Smooth muscle cell (in vitro differentiated cells): ENCODE data around the gene ABI2. TPM values are rescaled to one million over a fixed set of nuclear protein-coding genes. Genes with fewer than 3 reads are reported as not detected.

Experiments
- DNase-seq: peaks from one replicate; lab custom pipeline; 2025; ENCODE audit not compliant: unreplicated experiment; lab: John Stamatoyannopoulos, UW
- H2AFZ ChIP-seq: fragments of 200-600 bp; sonication (generic); 2 replicates; pipeline ENCODE4 v1.6.0; 2016; ENCODE audit warnings: antibody characterized with exemption, low read depth, mild to moderate bottlenecking
- H3F3A ChIP-seq: fragments of 200-600 bp; sonication (generic); 2 replicates; pipeline ENCODE4 v1.6.0; 2017; ENCODE audit warnings: antibody characterized with exemption, low read depth
- H3K27ac ChIP-seq: fragments of 200-600 bp; sonication (generic); 2 replicates; pipeline ENCODE4 v1.5.1; 2016; ENCODE audit warnings: low read depth, mild to moderate bottlenecking
- H3K27me3 ChIP-seq: fragments of 200-600 bp; sonication (generic); 2 replicates; pipeline ENCODE4 v1.6.1; 2016; ENCODE audit warnings: low read depth, mild to moderate bottlenecking
- H3K36me3 ChIP-seq: fragments of 200-600 bp; sonication (generic); 2 replicates; pipeline ENCODE4 v1.5.1; 2016; ENCODE audit warnings: low read depth
- H3K4me1 ChIP-seq: fragments of 200-600 bp; sonication (generic); 2 replicates; pipeline ENCODE4 v1.5.1; 2016; ENCODE audit warnings: low read depth
- H3K4me2 ChIP-seq: fragments of 200-600 bp; sonication (generic); 2 replicates; pipeline ENCODE4 v1.6.0; 2016; ENCODE audit warnings: mild to moderate bottlenecking
- H3K4me3 ChIP-seq: fragments of 200-600 bp; sonication (generic); 2 replicates; pipeline ENCODE4 v1.5.1; 2016; ENCODE audit warnings: mild to moderate bottlenecking
- H3K79me2 ChIP-seq: fragments of 200-600 bp; sonication (generic); 2 replicates; pipeline ENCODE4 v1.6.0; 2016; ENCODE audit warnings: low read depth, mild to moderate bottlenecking
- H3K9ac ChIP-seq: fragments of 200-600 bp; sonication (generic); 2 replicates; pipeline ENCODE4 v1.6.0; 2016; ENCODE audit warnings: low read depth
- H3K9me3 ChIP-seq: fragments of 200-600 bp; sonication (generic); replicated peaks from 2 replicates; pipeline ENCODE4 v1.5.1; 2016; ENCODE audit warnings: low read depth
- H4K20me1 ChIP-seq: fragments of 200-600 bp; sonication (generic); 2 replicates; pipeline ENCODE4 v1.6.0; 2016; ENCODE audit warnings: low read depth
- WGBS: methylation state at CpG from one replicate; pipeline ENCODE4 v1.1.7; 2016; ENCODE audit warnings: low lambda C conversion rate; 5-methylcytosine and 5-hydroxymethylcytosine counted together
- polyA plus RNA-seq: library from polyadenylated mRNA; unstranded; fragments of >200 nt; fragmentation: Nextera tagmentation; extraction: Ambion mirVana; gene quantifications from 2 replicates; pipeline ENCODE4 v1.2.1, GENCODE V29; 2016
- total RNA-seq: library from RNA; depleted of rRNA; stranded (reverse); fragments of >200 nt; gene quantifications from 2 replicates; pipeline ENCODE4 v1.2.3, GENCODE V29; 2014
- TF ChIP-seq, protein P1 (sequence below): fragments of 200-600 bp; sonication (generic); IDR thresholded peaks from 2 replicates; pipeline ENCODE4 v1.5.1; 2017; ENCODE audit warnings: borderline replicate concordance, mild to moderate bottlenecking, antibody characterized with exemption; ENCODE audit not compliant: insufficient read depth, poor library complexity, severe bottlenecking

ABI2 gene
- total RNA-seq (34.2 and 41.9 TPM in 2 replicates), polyA plus RNA-seq (25.5 and 32.3 TPM in 2 replicates)

GRCh38 chr2:203327901-203328759, at the start of gene ABI2:
Gene ABI2, plus strand, starts transcription at chr2:203328394. Its CDS starts 121 bp downstream, at chr2:203328515.
- Histone ChIP-seq H3K4me1 (peaks cover 15% of the 10 kb centered on the region), H3F3A (peaks cover 8% of the 10 kb centered on the region), H4K20me1 (peaks cover 35% of the 10 kb centered on the region), H3K4me2 (peak within 1 kb of the TSS; percentile 89), H3K79me2 (peaks cover 50% of the 10 kb centered on the region), H3K27ac (peak within 1 kb of the TSS; percentile 76), H3K36me3 (no peaks in the 10 kb centered on the region), H3K9me3 (no peaks in the 10 kb centered on the region), H3K27me3 (no peaks in the 10 kb centered on the region), H3K4me3 (peak within 1 kb of the TSS; percentile 100), H3K9ac (peak within 1 kb of the TSS; percentile 85), H2AFZ (peak within 1 kb of the TSS; percentile 92)
- TF ChIP-seq, protein P1, sequence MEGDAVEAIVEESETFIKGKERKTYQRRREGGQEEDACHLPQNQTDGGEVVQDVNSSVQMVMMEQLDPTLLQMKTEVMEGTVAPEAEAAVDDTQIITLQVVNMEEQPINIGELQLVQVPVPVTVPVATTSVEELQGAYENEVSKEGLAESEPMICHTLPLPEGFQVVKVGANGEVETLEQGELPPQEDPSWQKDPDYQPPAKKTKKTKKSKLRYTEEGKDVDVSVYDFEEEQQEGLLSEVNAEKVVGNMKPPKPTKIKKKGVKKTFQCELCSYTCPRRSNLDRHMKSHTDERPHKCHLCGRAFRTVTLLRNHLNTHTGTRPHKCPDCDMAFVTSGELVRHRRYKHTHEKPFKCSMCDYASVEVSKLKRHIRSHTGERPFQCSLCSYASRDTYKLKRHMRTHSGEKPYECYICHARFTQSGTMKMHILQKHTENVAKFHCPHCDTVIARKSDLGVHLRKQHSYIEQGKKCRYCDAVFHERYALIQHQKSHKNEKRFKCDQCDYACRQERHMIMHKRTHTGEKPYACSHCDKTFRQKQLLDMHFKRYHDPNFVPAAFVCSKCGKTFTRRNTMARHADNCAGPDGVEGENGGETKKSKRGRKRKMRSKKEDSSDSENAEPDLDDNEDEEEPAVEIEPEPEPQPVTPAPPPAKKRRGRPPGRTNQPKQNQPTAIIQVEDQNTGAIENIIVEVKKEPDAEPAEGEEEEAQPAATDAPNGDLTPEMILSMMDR, result no peak
- DNase-seq, result peak; percentile 78
- WGBS, result under 1% methylated on average over 53 of the region's 98 CpGs

- no peaks in the 10 kb centered on the region for H3K4me1 ChIP-seq
- DNase-seq, result no peak
- no peaks in the 10 kb centered on the region for H3K79me2 ChIP-seq
- H3K27ac ChIP-seq, result no peak overlapping the region
- no peaks in the 10 kb centered on the region for H3K9me3 ChIP-seq
- no peaks in the 10 kb centered on the region for H4K20me1 ChIP-seq
- no peak overlapping the region for H3K4me3 ChIP-seq
- peaks cover 4% of the 10 kb centered on the region for H3K36me3 ChIP-seq
- TF ChIP-seq, protein P1, result no peak
- no peak overlapping the region for H2AFZ ChIP-seq
- no peaks in the 10 kb centered on the region for H3F3A ChIP-seq
- no peak overlapping the region for H3K9ac ChIP-seq
- H3K27me3 ChIP-seq, result no peaks in the 10 kb centered on the region
- H3K4me2 ChIP-seq, result no peak overlapping the region
Measured at GRCh38 chr2:203279288-203279687, 48.9 kb upstream of the ABI2 start.

- H3K79me2 ChIP-seq, result no peaks in the 10 kb centered on the region
- H2AFZ ChIP-seq, result no peak overlapping the region
- no peaks in the 10 kb centered on the region for H4K20me1 ChIP-seq
- no peak overlapping the region for H3K4me3 ChIP-seq
- TF ChIP-seq, protein P1, result no peak
- H3K4me2 ChIP-seq, result no peak overlapping the region
- H3K4me1 ChIP-seq, result no peaks in the 10 kb centered on the region
- no peak for DNase-seq
- WGBS, result 77% methylated on average over 6 of the region's 6 CpGs
- H3K27me3 ChIP-seq, result no peaks in the 10 kb centered on the region
- no peak overlapping the region for H3K27ac ChIP-seq
- no peak overlapping the region for H3K9ac ChIP-seq
- no peaks in the 10 kb centered on the region for H3K9me3 ChIP-seq
- H3F3A ChIP-seq, result no peaks in the 10 kb centered on the region
- H3K36me3 ChIP-seq, result peaks cover 4% of the 10 kb centered on the region
Measured at GRCh38 chr2:203280428-203281064, 47.6 kb upstream of the ABI2 start.
